Activated CD4-positive, alpha-beta T cell treated with anti-CD3 and anti-CD28 coated beads for 1 hour (primary cell): ENCODE data around the gene MRAP.

ENCODE experiments used
- DNase-seq: peaks from one replicate; pipeline ENCODE4 v3.0.0-alpha.2; 2020

MRAP gene

GRCh38 chr21:32350211-32350980, 51.7 kb downstream of the MRAP start:
- DNase-seq, result no peak

- no peak for DNase-seq
Observed at GRCh38 chr21:32350981-32351380, 52.3 kb downstream of the MRAP start.

GRCh38 chr21:32351428-32351827, 52.8 kb downstream of the MRAP start:
- no peak for DNase-seq

- no peak for DNase-seq
Observed at GRCh38 chr21:32352526-32352925, 53.9 kb downstream of the MRAP start.

GRCh38 chr21:32353002-32353711, 54.5 kb downstream of the MRAP start:
- DNase-seq, result no peak

GRCh38 chr21:32356874-32357395, 58.3 kb downstream of the MRAP start:
- DNase-seq, result no peak

GRCh38 chr21:32359719-32360260, 61.1 kb downstream of the MRAP start:
- DNase-seq, result no peak

- no peak for DNase-seq
Observed at GRCh38 chr21:32360401-32360975, 61.8 kb downstream of the MRAP start.
